ENCODE measurements around the gene IRAK1. TPM values are rescaled to one million over a fixed set of nuclear protein-coding genes. Genes with fewer than 3 reads are reported as not detected.

Gene IRAK1
- total RNA-seq, 4 donors from 2014 or later: 33.0 to 84.7 (median 41.6) TPM

DNA sequence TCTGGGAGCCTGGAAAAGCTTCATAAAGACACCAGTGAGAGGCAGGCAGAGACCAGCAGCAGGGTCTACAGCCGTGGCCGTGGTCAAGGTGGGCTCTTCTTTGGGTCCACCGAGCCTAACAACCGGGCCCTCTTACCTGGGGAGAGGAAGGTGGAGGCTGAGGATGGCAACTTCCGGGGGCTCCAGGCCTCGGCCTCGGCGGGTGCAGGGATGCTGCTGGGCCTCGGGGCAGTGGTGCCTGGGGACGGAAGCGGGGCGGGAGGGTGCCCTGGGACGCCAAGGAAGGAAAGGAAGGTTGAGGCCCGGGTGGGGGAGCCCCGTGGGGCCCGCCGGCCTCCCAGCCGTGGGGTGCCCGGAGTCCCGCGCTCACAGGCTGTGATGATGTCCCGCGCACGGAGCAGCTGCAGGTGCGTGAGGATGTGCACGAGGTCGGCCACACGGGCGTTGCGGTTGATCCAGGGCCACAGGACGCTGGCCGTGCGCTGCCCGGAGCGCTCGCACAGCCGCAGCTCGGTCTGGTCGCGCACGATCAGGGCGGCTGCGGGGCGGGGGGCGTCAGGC is 561 bp downstream of the IRAK1 start:
- Histone ChIP-seq H3K4me3 (peak overlapping the region; percentile 47 to 67), H3K36me3 (peaks cover 0 to 33% of the 10 kb centered on the region in 2 donors), H3K4me1 (peaks cover 0 to 29% (median 3%) of the 10 kb centered on the region in 3 donors), H3K27ac (peak overlapping the region; percentile 52 to 91 (median 86)), H3K9me3 (no peaks in the 10 kb centered on the region), H3K27me3 (no peaks in the 10 kb centered on the region)
- peak; percentile 8 for ATAC-seq
- TF ChIP-seq EP300 (IDR thresholded peaks at IDR 0.05) (no peak), POLR2AphosphoS5 (IDR thresholded peaks at IDR 0.05) (no peak), POLR2A (IDR thresholded peaks at IDR 0.05) (no peak)
- TF ChIP-seq, protein P1, sequence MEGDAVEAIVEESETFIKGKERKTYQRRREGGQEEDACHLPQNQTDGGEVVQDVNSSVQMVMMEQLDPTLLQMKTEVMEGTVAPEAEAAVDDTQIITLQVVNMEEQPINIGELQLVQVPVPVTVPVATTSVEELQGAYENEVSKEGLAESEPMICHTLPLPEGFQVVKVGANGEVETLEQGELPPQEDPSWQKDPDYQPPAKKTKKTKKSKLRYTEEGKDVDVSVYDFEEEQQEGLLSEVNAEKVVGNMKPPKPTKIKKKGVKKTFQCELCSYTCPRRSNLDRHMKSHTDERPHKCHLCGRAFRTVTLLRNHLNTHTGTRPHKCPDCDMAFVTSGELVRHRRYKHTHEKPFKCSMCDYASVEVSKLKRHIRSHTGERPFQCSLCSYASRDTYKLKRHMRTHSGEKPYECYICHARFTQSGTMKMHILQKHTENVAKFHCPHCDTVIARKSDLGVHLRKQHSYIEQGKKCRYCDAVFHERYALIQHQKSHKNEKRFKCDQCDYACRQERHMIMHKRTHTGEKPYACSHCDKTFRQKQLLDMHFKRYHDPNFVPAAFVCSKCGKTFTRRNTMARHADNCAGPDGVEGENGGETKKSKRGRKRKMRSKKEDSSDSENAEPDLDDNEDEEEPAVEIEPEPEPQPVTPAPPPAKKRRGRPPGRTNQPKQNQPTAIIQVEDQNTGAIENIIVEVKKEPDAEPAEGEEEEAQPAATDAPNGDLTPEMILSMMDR (IDR thresholded peaks at IDR 0.05): no peak
- no CpG with 5 or more reads among the region's 45 CpGs for WGBS, 2 donors (ENCODE audit: low coverage in 1 of 2)

DNA sequence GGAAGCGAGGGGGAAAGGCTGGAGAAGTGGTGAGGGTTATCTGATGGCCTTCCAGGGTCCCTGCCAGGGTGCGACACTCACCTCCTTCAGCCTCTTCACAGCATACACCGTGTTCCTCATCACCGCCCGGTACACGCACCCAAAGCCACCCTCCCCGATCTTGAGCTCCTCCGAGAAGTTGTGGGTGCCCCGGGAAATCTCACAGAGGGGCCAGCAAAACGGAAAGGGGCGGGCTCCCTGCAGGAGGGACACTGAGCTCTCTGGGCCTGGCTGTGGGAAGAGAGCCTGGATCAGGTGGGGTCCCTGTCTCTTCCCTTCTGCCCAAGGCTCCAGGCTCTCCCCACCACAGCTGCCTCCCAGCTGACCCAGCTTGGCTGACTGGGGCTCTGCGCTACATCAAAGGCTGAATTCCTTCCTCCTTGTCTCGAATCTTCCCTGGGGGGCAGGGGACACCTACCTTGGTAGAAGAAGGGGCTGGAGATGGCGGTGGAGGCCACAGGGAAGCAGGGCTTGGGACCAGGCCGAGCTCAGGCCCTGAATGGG is 1.1 kb downstream of the IRAK1 start:
- peaks cover 0 to 34% (median 3%) of the 10 kb centered on the region in 3 donors for H3K4me1 ChIP-seq
- H3K27me3 ChIP-seq: no peaks in the 10 kb centered on the region
- peaks cover 0 to 33% of the 10 kb centered on the region in 2 donors for H3K36me3 ChIP-seq
- no CpG with 5 or more reads among the region's 15 CpGs for WGBS, 2 donors (ENCODE audit: low coverage in 1 of 2)
- peak overlapping the region; percentile 52 to 91 (median 86) for H3K27ac ChIP-seq
- H3K4me3 ChIP-seq: peak overlapping the region; percentile 47 to 67
- TF ChIP-seq POLR2AphosphoS5 (IDR thresholded peaks at IDR 0.05): no peak
- no peak for ATAC-seq
- H3K9me3 ChIP-seq: no peaks in the 10 kb centered on the region

DNA sequence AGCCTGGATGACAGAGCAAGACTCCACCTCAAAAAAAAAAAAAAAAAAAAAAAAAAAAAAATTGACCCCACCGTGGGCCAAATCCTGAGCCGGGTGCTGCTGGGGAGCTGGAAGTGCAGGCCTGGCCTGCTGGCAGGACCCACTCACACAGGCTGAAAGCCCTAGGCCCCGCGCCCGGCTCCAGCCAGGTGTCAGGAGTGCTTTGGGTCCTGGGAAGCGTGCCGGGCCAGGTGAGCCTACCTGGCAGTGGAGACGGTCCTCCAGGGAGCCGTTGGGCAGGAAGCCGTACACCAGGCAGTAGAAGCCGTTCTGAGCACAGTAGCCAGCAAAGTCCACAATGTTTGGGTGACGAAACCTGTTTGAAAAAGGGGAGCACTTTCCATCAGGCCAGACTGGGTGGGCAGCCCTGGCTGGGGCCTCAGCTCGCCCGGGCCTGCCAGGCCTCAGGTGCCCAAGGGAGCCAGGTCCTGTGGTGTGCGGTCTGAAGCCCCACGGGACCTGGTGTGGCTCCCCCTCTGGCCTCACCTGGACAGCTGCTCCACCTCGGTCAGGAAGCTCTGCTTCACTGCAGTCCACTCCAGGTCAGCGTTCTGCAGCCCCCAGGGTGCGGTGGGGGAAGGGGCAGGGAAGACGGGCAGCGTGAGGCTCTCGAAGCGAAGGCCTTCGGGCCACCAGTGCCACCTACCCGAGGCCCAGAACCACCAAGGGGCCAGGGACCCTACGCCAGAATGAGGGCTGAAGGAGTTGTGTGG is 1.8 kb downstream of the IRAK1 start:
- Histone ChIP-seq H3K4me3 (peak overlapping the region in 1 of 2 donors; percentile 67), H3K36me3 (peaks cover 0 to 33% of the 10 kb centered on the region in 2 donors), H3K27ac (peak overlapping the region in 2 of 4 donors; percentile 85 to 91), H3K4me1 (peaks cover 0 to 36% (median 3%) of the 10 kb centered on the region in 3 donors), H3K9me3 (no peaks in the 10 kb centered on the region), H3K27me3 (no peaks in the 10 kb centered on the region)
- 80% methylated on average over 1 of the region's 26 CpGs; no CpG with 5 or more reads in 1 of the 2 donors for WGBS, 2 donors (ENCODE audit: low coverage in 1 of 2)
- TF ChIP-seq EP300 (IDR thresholded peaks at IDR 0.05) (no peak), POLR2AphosphoS5 (IDR thresholded peaks at IDR 0.05) (no peak), POLR2A (IDR thresholded peaks at IDR 0.05) (no peak)
- TF ChIP-seq, protein P1 (IDR thresholded peaks at IDR 0.05): no peak
- ATAC-seq: no peak

DNA sequence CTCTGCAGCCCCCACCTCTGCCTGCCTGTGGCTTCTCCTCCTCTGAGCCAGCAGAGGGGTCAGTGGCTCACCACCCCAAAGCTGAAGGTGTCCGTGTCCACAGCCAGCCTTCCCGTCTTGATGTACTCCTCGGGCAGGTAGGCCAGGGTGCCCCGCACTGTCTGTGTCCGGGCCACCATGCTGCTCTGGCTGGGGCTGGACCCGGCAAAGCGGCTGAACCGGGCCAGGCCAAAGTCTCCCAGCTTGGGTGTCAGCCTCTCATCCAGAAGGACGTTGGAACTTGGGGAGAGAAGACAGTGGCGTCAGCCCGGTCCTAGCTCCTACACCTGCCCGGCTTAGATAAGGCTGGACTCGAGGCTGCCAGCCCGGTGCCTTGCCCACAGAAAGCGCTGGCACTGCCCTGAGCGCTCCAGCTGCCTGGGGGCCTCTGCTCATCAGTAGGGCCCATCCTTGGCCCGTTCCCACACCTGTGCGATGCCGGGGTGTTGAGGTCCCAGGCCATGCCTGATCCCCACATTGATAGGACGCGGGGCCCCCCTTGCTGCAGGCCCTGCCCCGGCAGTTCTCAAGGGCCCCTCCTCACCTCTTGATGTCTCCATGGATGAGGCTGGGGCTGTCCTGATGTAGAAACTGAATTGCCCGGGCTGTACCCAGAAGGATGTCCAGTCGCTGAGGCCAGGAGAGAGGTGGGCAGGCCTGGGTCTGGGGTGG is 3.2 kb downstream of the IRAK1 start:
- ATAC-seq: no peak
- Histone ChIP-seq H3K4me1 (peaks cover 0 to 36% (median 3%) of the 10 kb centered on the region in 3 donors), H3K4me3 (no peak overlapping the region), H3K27ac (no peak overlapping the region), H3K36me3 (peaks cover 0 to 34% of the 10 kb centered on the region in 2 donors), H3K9me3 (no peaks in the 10 kb centered on the region), H3K27me3 (no peaks in the 10 kb centered on the region)
- TF ChIP-seq, protein P1 (IDR thresholded peaks at IDR 0.05): no peak
- TF ChIP-seq POLR2AphosphoS5 (IDR thresholded peaks at IDR 0.05) (no peak), EP300 (IDR thresholded peaks at IDR 0.05) (no peak), POLR2A (IDR thresholded peaks at IDR 0.05) (no peak)
- 80% methylated on average over 2 of the region's 24 CpGs; no CpG with 5 or more reads in 1 of the 2 donors for WGBS, 2 donors (ENCODE audit: low coverage in 1 of 2)

Data from gastroesophageal sphincter (tissue), 4 donors.